ENCODE results near the gene MGP. TPM values are rescaled to one million over a fixed set of nuclear protein-coding genes. Genes with fewer than 3 reads are reported as not detected.

The MGP gene
- total and polyA plus RNA-seq, 2 of the 8 experiments (the other 6 are each of a cell fraction or from before 2014, with no cell fraction given) = not detected

DNA sequence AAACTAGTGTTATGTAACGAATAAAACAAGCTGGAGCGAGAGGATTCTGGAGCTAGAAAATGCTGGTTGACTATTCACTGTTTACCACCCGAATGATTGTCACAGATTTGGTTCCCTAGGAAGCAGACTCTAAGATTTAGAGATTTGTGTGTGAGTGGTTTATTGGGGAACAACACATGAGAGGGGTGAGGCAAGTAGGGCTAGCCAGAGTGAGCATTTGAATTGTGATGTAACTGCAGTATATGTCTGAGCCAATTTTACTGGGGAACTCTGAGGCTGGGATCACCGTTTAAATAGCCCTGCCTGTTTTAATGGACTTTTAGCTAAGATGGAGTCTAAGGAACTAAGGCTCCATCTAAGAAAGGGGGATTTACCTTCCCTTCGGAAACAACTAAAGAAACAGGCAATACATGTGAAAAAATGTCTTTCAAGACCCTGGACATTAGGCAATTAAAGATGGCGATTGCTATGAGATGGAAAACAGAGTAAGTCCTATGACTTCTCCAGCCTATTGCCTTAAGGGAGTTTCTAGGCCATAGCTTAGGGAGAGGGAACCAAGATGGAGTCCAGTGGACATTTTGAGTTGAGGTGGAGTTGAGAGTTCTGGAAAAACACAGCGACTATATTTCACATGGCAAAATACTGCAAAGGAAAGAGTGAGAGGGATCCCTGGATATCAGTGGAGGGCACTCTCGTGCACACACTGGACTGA, 6.3 kb downstream of the MGP start (continued):
- TF ChIP-seq, protein P1, sequence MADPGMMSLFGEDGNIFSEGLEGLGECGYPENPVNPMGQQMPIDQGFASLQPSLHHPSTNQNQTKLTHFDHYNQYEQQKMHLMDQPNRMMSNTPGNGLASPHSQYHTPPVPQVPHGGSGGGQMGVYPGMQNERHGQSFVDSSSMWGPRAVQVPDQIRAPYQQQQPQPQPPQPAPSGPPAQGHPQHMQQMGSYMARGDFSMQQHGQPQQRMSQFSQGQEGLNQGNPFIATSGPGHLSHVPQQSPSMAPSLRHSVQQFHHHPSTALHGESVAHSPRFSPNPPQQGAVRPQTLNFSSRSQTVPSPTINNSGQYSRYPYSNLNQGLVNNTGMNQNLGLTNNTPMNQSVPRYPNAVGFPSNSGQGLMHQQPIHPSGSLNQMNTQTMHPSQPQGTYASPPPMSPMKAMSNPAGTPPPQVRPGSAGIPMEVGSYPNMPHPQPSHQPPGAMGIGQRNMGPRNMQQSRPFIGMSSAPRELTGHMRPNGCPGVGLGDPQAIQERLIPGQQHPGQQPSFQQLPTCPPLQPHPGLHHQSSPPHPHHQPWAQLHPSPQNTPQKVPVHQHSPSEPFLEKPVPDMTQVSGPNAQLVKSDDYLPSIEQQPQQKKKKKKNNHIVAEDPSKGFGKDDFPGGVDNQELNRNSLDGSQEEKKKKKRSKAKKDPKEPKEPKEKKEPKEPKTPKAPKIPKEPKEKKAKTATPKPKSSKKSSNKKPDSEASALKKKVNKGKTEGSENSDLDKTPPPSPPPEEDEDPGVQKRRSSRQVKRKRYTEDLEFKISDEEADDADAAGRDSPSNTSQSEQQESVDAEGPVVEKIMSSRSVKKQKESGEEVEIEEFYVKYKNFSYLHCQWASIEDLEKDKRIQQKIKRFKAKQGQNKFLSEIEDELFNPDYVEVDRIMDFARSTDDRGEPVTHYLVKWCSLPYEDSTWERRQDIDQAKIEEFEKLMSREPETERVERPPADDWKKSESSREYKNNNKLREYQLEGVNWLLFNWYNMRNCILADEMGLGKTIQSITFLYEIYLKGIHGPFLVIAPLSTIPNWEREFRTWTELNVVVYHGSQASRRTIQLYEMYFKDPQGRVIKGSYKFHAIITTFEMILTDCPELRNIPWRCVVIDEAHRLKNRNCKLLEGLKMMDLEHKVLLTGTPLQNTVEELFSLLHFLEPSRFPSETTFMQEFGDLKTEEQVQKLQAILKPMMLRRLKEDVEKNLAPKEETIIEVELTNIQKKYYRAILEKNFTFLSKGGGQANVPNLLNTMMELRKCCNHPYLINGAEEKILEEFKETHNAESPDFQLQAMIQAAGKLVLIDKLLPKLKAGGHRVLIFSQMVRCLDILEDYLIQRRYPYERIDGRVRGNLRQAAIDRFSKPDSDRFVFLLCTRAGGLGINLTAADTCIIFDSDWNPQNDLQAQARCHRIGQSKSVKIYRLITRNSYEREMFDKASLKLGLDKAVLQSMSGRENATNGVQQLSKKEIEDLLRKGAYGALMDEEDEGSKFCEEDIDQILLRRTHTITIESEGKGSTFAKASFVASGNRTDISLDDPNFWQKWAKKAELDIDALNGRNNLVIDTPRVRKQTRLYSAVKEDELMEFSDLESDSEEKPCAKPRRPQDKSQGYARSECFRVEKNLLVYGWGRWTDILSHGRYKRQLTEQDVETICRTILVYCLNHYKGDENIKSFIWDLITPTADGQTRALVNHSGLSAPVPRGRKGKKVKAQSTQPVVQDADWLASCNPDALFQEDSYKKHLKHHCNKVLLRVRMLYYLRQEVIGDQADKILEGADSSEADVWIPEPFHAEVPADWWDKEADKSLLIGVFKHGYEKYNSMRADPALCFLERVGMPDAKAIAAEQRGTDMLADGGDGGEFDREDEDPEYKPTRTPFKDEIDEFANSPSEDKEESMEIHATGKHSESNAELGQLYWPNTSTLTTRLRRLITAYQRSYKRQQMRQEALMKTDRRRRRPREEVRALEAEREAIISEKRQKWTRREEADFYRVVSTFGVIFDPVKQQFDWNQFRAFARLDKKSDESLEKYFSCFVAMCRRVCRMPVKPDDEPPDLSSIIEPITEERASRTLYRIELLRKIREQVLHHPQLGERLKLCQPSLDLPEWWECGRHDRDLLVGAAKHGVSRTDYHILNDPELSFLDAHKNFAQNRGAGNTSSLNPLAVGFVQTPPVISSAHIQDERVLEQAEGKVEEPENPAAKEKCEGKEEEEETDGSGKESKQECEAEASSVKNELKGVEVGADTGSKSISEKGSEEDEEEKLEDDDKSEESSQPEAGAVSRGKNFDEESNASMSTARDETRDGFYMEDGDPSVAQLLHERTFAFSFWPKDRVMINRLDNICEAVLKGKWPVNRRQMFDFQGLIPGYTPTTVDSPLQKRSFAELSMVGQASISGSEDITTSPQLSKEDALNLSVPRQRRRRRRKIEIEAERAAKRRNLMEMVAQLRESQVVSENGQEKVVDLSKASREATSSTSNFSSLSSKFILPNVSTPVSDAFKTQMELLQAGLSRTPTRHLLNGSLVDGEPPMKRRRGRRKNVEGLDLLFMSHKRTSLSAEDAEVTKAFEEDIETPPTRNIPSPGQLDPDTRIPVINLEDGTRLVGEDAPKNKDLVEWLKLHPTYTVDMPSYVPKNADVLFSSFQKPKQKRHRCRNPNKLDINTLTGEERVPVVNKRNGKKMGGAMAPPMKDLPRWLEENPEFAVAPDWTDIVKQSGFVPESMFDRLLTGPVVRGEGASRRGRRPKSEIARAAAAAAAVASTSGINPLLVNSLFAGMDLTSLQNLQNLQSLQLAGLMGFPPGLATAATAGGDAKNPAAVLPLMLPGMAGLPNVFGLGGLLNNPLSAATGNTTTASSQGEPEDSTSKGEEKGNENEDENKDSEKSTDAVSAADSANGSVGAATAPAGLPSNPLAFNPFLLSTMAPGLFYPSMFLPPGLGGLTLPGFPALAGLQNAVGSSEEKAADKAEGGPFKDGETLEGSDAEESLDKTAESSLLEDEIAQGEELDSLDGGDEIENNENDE (IDR thresholded peaks at IDR 0.05; ENCODE audit: insufficient replicate concordance, low read length) = no peak
- no peak for TF ChIP-seq TEAD4 (IDR thresholded peaks at IDR 0.05; ENCODE audit: low read depth, low read length)
- no peak for TF ChIP-seq POLR2AphosphoS5 (IDR thresholded peaks at IDR 0.05; ENCODE audit: low read depth, low read length)
- TF ChIP-seq RBBP5 (IDR thresholded peaks at IDR 0.05; ENCODE audit: borderline replicate concordance, low read depth, low read length) = no peak
- no peak for TF ChIP-seq HDAC6 (IDR thresholded peaks at IDR 0.05; ENCODE audit: low read depth, low read length)
- TF ChIP-seq, protein P2, sequence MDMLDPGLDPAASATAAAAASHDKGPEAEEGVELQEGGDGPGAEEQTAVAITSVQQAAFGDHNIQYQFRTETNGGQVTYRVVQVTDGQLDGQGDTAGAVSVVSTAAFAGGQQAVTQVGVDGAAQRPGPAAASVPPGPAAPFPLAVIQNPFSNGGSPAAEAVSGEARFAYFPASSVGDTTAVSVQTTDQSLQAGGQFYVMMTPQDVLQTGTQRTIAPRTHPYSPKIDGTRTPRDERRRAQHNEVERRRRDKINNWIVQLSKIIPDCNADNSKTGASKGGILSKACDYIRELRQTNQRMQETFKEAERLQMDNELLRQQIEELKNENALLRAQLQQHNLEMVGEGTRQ (IDR thresholded peaks at IDR 0.05; ENCODE audit: low read length) = no peak
- TF ChIP-seq MAFK (IDR thresholded peaks at IDR 0.05; ENCODE audit: low read depth, low read length) = no peak

Data from H1 (cell line).